GM12892 (cell line): Measurements from ENCODE around the gene MAPKAPK3.

Experiments used
- DNase-seq: peaks from one replicate; pipeline ENCODE4 v3.0.0; 2011; ENCODE audit not compliant: insufficient read length
- FAIRE-seq: peaks from 2 replicates; lab custom pipeline; 2011; peaks lifted over from hg19 to GRCh38; lab: Jason Lieb, UNC
- POLR2A ChIP-seq: IDR thresholded peaks from 2 replicates; pipeline ENCODE4 v1.6.1; 2011; ENCODE audit warnings: low read depth, low read length, control low read depth
- POLR2AphosphoS5 ChIP-seq: IDR thresholded peaks from 2 replicates; pipeline ENCODE4 v1.6.1; 2011; ENCODE audit warnings: low read depth, low read length, control low read depth
- TAF1 ChIP-seq: IDR thresholded peaks from 2 replicates; pipeline ENCODE4 v1.6.1; 2011; ENCODE audit warnings: low read depth, mild to moderate bottlenecking, control low read depth, low read length, borderline replicate concordance

Gene MAPKAPK3

GRCh38 chr3:50577348-50577747 lies 39.6 kb upstream of the MAPKAPK3 start:
- FAIRE-seq (no peak), DNase-seq (no peak)
- no peak for TF ChIP-seq POLR2AphosphoS5
- TF ChIP-seq TAF1: no peak
- no peak for TF ChIP-seq POLR2A

DNA sequence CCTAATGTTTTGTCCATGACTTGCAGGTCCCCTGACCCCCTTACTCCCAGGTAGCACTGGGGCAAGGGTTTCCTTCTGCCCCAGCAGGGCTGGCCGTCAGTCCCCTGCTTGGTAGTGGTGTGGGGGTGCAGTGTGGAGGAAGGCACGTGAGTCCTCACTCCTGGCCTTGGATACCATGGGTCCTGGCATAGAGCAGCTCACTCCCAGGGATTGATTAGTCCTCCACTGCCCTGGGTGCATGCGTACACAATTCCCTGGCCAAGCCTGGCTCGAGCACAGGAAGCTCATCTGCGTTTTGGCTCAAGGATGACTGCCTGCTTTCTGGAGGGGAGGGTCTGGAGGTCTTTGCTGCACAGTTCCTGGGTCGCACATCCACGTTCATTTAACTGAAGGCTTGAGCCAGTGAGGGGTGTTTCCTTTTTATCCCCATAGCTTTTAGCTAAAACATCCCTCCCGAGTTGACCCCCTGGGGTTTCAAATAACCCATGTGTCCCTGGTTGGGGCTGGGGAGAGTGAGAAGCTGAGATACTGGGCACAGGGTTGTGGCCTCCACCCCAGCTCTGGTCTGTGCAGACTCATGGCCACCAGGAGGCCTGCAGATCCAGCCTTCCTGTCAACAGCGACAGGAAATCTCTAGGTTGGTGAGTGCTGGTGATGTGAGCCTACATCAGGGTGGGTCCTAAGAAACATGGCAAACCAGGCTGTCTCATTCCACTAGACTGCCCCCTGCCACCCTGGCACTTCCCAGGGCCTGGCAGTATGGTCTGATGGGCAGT lies 36.1 kb upstream of the MAPKAPK3 start:
- TF ChIP-seq POLR2AphosphoS5 (no peak), POLR2A (no peak), TAF1 (no peak)
- no peak for DNase-seq
- no peak for FAIRE-seq

DNA sequence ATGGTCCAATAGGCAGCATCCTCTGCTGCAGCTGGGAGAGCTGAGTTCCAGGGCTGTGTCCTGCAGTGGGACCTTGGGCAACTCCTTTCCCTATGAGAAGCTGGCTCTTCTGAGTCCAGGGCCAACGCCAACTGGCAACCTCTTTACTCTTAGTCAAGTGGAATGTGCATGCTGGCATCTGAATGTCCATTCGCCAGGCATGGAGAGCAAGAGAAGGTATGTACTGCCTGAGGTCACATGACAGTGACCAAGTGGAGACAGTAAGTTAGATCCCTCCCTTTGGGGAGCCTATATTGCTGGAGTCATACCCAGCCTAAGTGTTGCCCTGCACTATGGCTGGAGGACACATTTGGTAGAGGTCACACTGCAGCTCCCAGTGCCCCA lies 35.5 kb upstream of the MAPKAPK3 start:
- DNase-seq (no peak), FAIRE-seq (no peak)
- TF ChIP-seq TAF1 (no peak), POLR2AphosphoS5 (no peak), POLR2A (no peak)

DNA sequence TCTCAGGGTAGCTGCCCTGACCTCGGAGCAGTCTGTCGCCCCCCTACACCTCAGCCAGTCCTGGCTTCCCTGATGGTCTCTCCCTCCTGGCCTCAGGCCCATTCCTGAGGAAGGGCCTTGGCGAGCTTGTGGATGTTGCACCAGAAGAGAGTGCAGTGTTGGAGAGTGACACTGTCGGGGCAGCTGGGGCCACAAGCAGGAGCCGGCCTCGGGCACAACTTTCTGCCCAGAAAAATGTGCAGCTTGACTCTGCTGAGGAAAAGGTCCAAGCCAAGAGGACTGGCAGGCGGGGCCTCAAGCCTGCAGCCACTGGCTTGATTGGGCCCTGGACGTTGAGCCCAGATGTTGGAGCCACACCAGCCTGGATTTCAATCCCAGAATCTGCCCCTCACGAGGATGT lies 34.9 kb upstream of the MAPKAPK3 start:
- FAIRE-seq (no peak), DNase-seq (no peak)
- TF ChIP-seq POLR2A: no peak
- no peak for TF ChIP-seq TAF1
- no peak for TF ChIP-seq POLR2AphosphoS5

GRCh38 chr3:50583897-50584296 lies 33.1 kb upstream of the MAPKAPK3 start:
- DNase-seq (no peak), FAIRE-seq (no peak)
- TF ChIP-seq POLR2A: no peak
- no peak for TF ChIP-seq TAF1
- no peak for TF ChIP-seq POLR2AphosphoS5

DNA sequence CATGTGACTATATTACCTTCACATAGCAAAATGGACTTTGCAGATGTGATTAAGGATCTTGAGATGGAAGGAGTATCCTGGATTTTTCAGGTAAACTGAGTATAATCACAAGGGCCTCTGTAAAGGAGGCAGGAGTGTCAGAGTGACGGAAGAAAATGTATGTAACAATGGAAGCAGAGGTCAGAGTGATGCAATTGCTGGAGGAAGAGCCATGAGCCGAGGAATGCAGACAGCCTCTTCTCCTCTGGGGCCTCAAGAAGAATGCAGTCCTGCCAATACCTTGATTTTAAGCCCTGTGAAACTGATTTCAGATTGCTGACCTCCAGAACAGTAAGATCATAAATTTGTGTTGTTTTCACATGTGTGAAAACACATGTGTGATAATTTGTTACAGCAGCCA lies 32.6 kb upstream of the MAPKAPK3 start:
- DNase-seq (no peak), FAIRE-seq (no peak)
- TF ChIP-seq POLR2A (no peak), TAF1 (no peak), POLR2AphosphoS5 (no peak)

DNA sequence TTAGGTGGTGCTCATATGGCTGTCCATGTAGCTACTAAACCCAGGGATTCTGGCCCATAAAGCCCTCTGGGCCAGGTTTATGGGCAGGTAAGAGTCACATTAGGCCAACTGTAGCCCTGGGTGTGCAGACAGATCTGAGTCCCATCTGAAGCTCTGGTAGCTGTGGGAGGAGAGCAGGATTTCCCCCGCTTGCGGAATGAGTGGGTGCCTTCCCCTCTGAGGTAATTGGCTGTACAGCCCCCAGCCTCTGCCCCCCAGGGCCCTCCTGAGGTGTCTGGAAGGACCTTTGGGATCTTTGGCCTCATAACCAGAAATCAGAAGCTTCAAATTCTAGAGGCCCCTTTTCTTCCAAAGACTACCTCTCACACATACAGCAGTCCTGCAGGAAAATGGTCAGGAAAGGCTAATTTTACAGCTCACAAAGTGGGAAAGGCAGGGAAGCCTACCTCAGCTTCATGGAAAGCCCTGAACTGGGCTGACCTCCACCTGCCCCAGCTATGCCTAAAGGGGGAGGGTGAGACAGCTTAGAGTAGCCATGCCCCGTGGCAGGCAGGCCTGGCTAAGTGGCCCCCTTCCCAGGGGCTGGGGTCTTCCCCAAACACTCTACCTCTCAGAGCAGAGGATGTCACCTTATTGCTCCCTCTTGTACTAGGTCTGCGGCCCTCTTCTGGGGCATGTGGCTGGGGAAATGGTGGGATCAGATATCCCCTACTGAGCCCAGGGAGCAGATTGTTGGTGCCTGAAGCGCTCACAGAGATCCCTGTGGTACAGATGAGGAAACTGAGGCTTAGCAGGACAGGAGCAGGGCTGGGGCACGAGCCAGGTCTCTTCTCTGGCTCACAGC lies 30.8 kb upstream of the MAPKAPK3 start:
- FAIRE-seq (peak; percentile 14), DNase-seq (no peak)
- TF ChIP-seq TAF1 (no peak), POLR2AphosphoS5 (no peak), POLR2A (no peak)

DNA sequence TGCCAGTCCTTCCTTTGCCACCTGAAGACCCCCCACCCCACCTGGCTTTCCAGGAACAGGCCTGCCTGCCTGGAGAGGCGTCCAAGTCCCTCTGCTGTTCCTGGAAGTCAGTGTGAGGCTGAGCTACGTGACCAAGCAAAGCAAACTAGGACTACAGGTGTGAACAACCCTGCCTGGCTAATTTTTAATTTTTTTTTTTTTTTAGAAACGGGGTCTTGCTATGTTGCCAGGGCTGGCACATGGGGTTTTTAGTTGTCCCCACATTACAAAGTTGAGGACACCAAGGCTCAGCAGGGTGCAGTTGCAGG lies 30.2 kb upstream of the MAPKAPK3 start:
- FAIRE-seq: no peak
- DNase-seq: no peak
- TF ChIP-seq POLR2A (no peak), POLR2AphosphoS5 (no peak), TAF1 (no peak)

DNA sequence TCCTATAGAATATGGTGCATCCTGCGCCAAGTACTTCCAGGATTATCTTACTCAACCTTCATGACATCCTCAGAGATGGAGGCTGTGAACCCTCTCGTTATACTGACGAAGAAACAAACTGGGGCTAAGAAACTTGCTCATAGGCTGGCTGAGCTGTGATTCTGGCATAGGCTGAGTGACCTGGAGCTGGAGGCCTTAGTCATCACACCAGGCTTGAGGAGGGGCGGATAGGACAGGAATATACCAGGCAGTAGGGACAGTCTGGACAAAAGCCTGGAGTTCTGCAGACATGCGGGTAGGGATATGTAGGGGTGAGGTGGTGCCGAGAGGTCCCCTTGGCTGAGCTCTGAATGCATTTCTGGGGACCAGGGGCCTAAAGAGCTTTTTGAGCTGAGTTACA lies 29.6 kb upstream of the MAPKAPK3 start:
- DNase-seq (no peak), FAIRE-seq (no peak)
- TF ChIP-seq POLR2A (no peak), TAF1 (no peak)

DNA sequence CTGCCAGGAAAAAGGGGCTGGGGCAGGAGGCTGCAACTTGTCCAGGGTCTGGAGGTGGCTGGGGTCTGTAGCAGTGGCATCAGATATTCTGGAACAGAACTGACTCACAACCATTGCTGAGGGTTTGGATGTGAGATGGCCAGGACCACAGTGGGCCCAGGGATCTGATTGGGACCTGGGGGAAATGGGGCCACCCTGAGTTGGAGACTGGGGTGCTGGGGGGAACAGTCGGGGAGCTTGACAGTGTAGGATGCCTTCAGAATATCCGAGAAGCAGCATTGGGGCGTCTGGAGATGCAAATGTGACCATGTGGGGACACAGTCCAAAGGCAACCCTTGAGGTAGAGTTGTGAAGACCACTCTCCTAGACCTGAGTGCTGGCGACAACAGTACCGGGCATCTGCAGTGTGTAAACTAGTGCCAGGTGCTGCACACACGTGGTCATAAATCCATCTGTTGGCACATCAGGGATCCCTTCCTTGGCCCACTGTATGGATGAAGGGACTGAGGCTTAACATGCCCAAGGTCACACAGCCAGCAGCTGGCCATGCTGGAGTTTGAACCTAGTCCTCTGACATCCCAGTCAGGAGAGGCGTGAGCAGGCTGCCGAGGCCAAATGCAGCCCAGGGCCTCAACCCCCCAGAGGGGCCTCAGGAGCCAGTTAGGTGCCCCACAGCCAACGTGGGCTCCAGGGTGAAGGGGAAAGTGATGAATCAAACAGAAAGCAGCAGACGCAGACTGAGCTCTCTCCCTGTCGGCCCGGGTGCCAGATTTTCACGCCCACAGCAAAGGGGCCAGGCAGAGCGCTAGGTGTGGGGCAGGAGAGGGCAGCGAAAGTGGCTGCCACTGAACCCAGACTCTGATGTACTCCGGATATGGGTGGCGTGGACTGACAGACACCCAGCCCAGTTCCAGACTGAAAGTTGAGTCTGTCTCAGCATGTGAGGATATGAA lies 28.9 kb upstream of the MAPKAPK3 start:
- peak; percentile 61 for DNase-seq
- no peak for TF ChIP-seq TAF1
- TF ChIP-seq POLR2AphosphoS5: no peak
- TF ChIP-seq POLR2A: no peak
- peak; percentile 67 for FAIRE-seq
